COLO668 (cell line): ENCODE data around the gene BCAP31.

ENCODE experiments used
- DNase-seq: peaks from one replicate; lab custom pipeline; 2025; ENCODE audit not compliant: unreplicated experiment; lab: John Stamatoyannopoulos, UW

The BCAP31 gene

DNA sequence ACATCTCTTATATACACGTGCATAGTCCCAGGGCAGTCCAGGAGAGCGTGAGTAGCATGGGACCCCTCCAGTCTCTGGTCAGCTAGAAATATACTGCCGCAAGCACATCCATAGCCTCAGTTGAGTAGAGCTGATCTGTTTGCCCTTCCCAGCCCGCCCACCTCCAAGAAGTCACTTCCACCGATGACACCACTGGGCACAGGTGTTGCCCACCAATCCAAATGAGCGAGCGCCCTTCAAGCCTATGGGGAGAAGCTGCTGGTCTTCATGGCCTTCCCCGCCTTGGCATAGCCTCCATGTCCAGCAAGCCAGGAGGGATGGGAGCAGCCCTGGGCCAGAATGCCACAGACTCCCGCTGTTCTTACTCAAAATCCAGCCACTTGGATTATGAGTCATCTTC lies 67.0 kb downstream of the BCAP31 start:
- DNase-seq = no peak

DNA sequence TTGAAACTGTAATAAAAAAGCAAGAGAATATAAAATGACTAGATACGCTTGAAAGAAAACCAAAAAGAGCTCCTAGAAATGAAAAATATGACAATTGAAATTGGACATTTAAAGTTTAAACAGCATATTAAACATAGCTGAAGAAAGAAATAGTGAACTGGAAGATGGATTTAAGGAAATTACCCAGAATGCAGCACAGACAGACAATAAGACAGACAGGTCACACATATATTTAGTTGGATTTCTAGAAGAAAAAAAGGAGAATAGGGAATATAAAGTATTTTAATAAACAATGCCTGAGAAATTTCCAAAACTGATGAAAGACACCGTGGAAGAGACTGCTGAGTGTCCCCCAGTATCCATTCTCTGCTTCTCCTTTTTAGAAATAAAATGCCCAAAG lies 70.6 kb downstream of the BCAP31 start:
- no peak for DNase-seq

DNA sequence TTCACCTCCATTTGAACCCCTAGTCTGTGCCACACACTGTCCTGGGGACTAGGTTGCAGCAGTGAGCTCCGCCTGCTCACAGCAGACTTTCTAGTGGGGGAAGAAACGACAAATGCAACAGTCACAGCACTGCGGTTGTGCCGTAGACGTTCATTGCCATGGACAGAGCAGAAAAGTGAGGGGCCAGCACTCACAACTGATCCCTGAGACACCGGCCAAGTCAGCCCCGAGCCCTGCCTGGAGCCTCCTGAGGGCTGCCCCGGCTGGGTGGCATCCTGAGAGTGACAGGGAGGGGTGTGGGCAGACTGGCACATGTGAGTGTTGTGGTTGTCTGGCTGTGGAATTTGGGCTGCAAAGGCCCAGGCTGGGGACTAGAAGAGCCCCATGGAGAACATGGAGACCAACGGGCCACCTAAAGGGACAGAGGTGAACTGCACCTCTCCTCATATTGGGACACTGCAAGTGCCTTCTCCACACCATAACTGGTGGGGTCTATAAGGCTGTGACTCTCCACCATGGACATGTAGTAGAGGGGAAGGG lies 72.6 kb downstream of the BCAP31 start:
- DNase-seq = peak; percentile 14

DNA sequence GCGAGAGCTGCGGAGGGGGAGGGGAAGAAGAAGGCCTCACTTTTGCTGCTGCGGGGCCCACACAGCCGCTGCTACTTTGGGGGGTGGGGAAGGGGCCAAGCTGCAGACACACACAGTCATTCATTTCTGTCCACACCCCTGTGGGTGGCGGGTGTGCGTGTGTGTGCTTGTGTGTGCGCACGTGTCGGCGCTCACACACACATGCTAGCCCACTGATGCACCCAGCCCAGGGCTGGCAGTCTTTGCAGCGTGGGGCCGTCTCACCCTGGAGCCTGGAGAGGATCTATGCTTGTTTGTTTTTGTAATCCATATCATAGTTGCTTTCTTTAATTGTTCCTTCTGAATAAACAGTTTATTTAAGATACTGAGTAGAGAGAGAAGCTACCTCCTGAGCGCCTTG lies 73.2 kb downstream of the BCAP31 start:
- no peak for DNase-seq
